ENCODE measurements around the gene ENPP5. TPM values are rescaled to one million over a fixed set of nuclear protein-coding genes. Genes with fewer than 3 reads are reported as not detected.
"Not testable (repeated sequence)": the region's sequence is repeated elsewhere in the genome, so short reads cannot be mapped to it uniquely, and the experiment has no call there.

The ENPP5 gene
- total and polyA plus RNA-seq, 3 experiments from 2014 or later = 0.42 to 9.4 (median 0.48) TPM

DNA sequence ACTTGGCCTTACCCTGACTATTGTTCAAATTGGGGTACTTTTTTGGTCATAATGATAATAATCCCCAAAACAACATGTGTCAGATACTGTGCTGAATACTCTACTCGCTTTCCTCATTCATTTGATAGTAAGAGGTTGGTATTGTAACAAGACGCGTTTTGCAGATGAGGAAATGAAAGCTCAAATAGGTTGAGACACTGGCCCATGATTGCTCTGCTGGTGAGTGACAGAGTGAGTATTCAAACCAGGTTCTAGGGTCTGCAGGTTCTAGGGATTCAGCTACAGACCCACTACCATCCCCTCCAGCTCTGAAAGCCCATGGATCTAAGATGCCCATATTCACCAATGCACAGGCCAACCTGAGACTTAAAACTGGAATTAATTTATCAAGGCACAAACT, 42.3 kb downstream of the ENPP5 start:
- DNase-seq = no peak
- CTCF ChIA-PET = interaction anchor here (0.7 to 3.1 kb wide), 3 partner anchors 9 to 42 kb away, joined by 3 to 14 read pairs (median 12); partner anchors contain the start of gene ENPP5
- Mint-ChIP-seq H3K4me3 (peak overlapping the region; percentile 96 to 100 (median 98)), H3K27me3 (peaks cover 0 to 1% of the 10 kb centered on the region in 2 donors), H3K9me3 (no peaks in the 10 kb centered on the region), H3K36me3 (peaks cover 0 to 12% (median 0%) of the 10 kb centered on the region in 3 donors), H3K27ac (peak overlapping the region; percentile 45 to 98 (median 84)), H3K4me1 (peaks cover 36 to 74% (median 63%) of the 10 kb centered on the region in 3 donors)
- Histone ChIP-seq H3K4me3 (ENCODE audit: low read length) (peak overlapping the region; percentile 82), H3K9me3 (ENCODE audit: low read length) (no peaks in the 10 kb centered on the region), H3K27ac (ENCODE audit: low read depth, low read length) (no peak overlapping the region), H3K4me1 (ENCODE audit: insufficient read depth, low read length) (peaks cover 21% of the 10 kb centered on the region), H3K27me3 (ENCODE audit: insufficient read depth, low read length, poor library complexity, severe bottlenecking) (no peaks in the 10 kb centered on the region), H3K36me3 (ENCODE audit: insufficient read depth, low read length) (no peaks in the 10 kb centered on the region)
- POLR2A ChIA-PET = interaction anchor here (0.6 to 2.0 kb wide), 4 partner anchors 11 to 117 kb away, joined by 3 to 11 read pairs (median 4); no protein-coding TSS in a partner anchor

DNA sequence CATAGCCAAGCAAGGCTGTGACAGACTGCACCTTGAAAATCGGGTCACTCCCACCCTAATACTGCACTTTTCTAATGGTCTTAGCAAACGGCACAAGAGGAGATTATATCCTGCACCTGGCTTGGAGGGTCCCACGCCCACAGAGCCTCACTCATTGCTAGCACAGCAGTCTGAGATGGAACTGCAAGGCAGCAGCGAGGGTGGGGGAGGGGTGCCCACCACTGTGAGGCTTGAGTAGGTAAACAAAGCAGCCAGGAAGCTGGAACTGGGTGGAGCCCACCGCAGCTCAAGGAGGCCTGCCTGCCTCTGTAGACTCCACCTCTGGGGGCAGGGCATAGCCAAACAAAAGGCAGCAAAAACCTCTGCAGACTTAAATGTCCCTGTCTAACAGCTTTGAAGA, 51.1 kb downstream of the ENPP5 start:
- H3K4me3 Mint-ChIP-seq = peak overlapping the region in 6 of 7 donors; percentile 44 to 65 (median 56)
- POLR2A ChIA-PET; H3K4me3 ChIP-seq (ENCODE audit: low read length); H3K27me3 Mint-ChIP-seq; H3K4me1 ChIP-seq (ENCODE audit: insufficient read depth, low read length); H3K27ac ChIP-seq (ENCODE audit: low read depth, low read length); H3K9me3 ChIP-seq (ENCODE audit: low read length); H3K36me3 ChIP-seq (ENCODE audit: insufficient read depth, low read length); H3K27me3 ChIP-seq (ENCODE audit: insufficient read depth, low read length, poor library complexity, severe bottlenecking): not testable (repeated sequence)
- CTCF ChIA-PET = interaction anchor here (1.3 to 2.1 kb wide), 2 partner anchors 10 to 29 kb away, joined by 3 to 12 read pairs; partner anchors contain the start of gene ENPP4
- H3K36me3 Mint-ChIP-seq = peaks cover 19 to 54% (median 44%) of the 10 kb centered on the region in 3 donors
- peak in 1 of 5 donors; percentile 54 for DNase-seq
- H3K27ac Mint-ChIP-seq = peak overlapping the region in 1 of 8 donors; percentile 17
- peaks cover 37 to 71% (median 57%) of the 10 kb centered on the region in 3 donors for H3K4me1 Mint-ChIP-seq
- H3K9me3 Mint-ChIP-seq = peaks cover 0 to 29% (median 22%) of the 10 kb centered on the region in 5 donors

DNA sequence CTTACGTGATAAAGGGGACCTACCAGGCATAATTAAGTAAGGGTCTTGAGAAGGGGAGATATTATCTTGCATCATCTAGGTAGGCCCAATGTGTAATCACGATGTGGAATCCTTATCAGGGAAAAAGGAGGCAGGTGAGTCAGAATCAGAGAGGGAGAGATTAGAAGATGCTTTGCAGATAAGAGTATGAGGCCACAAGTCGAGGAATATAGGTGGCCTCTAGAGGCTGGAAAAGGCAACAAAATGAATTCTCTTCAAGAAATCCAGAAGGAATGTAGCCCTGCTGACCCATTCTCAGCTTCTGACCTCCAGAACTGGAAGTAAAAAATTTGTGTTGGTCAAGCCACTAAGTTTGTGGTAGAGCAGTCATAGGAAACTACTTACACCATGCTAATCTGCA, 51.9 kb downstream of the ENPP5 start:
- Mint-ChIP-seq H3K27me3 (peaks cover 0 to 1% of the 10 kb centered on the region in 2 donors), H3K4me3 (peak overlapping the region in 1 of 7 donors; percentile 44), H3K4me1 (peaks cover 36 to 68% (median 65%) of the 10 kb centered on the region in 3 donors), H3K36me3 (peaks cover 19 to 54% (median 44%) of the 10 kb centered on the region in 3 donors), H3K27ac (no peak overlapping the region), H3K9me3 (peaks cover 0 to 29% (median 22%) of the 10 kb centered on the region in 5 donors)
- H3K27me3 ChIP-seq (ENCODE audit: insufficient read depth, low read length, poor library complexity, severe bottlenecking) = no peaks in the 10 kb centered on the region
- no peak overlapping the region for H3K4me3 ChIP-seq (ENCODE audit: low read length)
- no peaks in the 10 kb centered on the region for H3K9me3 ChIP-seq (ENCODE audit: low read length)
- no peaks in the 10 kb centered on the region for H3K36me3 ChIP-seq (ENCODE audit: insufficient read depth, low read length)
- DNase-seq = no peak
- POLR2A ChIA-PET = interaction anchor here (0.5 kb wide), 1 partner anchor 12 kb away, joined by 4 read pairs; no protein-coding TSS in a partner anchor
- peaks cover 5% of the 10 kb centered on the region for H3K4me1 ChIP-seq (ENCODE audit: insufficient read depth, low read length)
- CTCF ChIA-PET = interaction anchor here (2.1 kb wide), 1 partner anchor 11 kb away, joined by 12 read pairs; the partner anchor contains the start of gene ENPP4
- no peak overlapping the region for H3K27ac ChIP-seq (ENCODE audit: low read depth, low read length)

DNA sequence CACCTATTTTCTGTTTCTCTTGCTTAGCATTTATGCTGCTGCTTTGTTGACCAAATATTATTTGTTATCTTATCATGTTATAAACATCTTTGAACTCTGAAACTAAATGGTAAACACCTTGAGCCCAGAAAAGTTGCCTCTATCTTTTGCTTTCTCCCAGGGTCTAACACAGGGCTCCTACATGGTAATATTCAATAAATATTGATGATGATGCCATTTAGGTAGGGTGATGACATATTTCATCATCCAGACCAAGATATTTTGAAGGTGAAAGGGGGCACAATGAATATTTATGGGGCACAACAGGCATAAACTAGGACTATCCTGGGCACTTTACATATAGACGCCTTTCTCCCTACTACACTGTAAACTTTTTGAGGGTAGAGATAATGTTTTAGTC, 52.6 kb downstream of the ENPP5 start:
- Mint-ChIP-seq H3K36me3 (peaks cover 26 to 57% (median 44%) of the 10 kb centered on the region in 3 donors), H3K27ac (peak overlapping the region in 2 of 8 donors; percentile 12 to 13), H3K4me1 (peaks cover 37 to 72% (median 69%) of the 10 kb centered on the region in 3 donors), H3K4me3 (no peak overlapping the region), H3K27me3 (peaks cover 0 to 1% of the 10 kb centered on the region in 2 donors), H3K9me3 (peaks cover 0 to 29% (median 20%) of the 10 kb centered on the region in 5 donors)
- Histone ChIP-seq H3K4me3 (ENCODE audit: low read length) (no peak overlapping the region), H3K36me3 (ENCODE audit: insufficient read depth, low read length) (no peaks in the 10 kb centered on the region), H3K27ac (ENCODE audit: low read depth, low read length) (no peak overlapping the region), H3K9me3 (ENCODE audit: low read length) (no peaks in the 10 kb centered on the region), H3K4me1 (ENCODE audit: insufficient read depth, low read length) (peaks cover 5% of the 10 kb centered on the region), H3K27me3 (ENCODE audit: insufficient read depth, low read length, poor library complexity, severe bottlenecking) (no peaks in the 10 kb centered on the region)
- POLR2A ChIA-PET = interaction anchor here (0.6 kb wide), 2 partner anchors 10 to 12 kb away, joined by 5 to 9 read pairs; no protein-coding TSS in a partner anchor
- CTCF ChIA-PET = interaction anchor here (0.8 to 1.3 kb wide), 3 partner anchors 12 to 56 kb away, joined by 3 to 4 read pairs (median 3); partner anchors contain the start of gene ENPP4
- DNase-seq = no peak

DNA sequence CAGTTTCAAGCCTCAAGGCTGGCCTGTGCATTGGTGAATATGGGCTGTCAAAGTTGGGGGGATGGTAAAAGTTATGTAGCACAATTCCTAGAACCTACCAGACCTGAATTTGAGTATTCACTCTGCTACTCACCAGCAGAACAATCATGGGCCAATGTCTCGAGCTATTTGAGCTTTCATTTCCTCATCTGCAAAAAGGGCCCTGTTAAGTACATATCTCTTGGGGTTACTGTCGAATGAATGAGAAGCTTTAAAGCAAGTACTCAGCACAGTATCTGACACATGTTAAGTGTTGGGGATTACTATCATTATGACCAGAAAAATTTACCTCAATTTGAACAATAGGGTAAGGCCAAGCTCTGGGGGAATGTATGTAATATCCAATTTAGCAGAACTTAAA, 54.5 kb downstream of the ENPP5 start:
- POLR2A ChIA-PET = interaction anchor here (0.9 kb wide), 1 partner anchor 12 kb away, joined by 3 read pairs; no protein-coding TSS in a partner anchor
- Histone ChIP-seq H3K9me3 (ENCODE audit: low read length) (no peaks in the 10 kb centered on the region), H3K4me3 (ENCODE audit: low read length) (no peak overlapping the region), H3K4me1 (ENCODE audit: insufficient read depth, low read length) (peaks cover 5% of the 10 kb centered on the region), H3K36me3 (ENCODE audit: insufficient read depth, low read length) (no peaks in the 10 kb centered on the region), H3K27me3 (ENCODE audit: insufficient read depth, low read length, poor library complexity, severe bottlenecking) (no peaks in the 10 kb centered on the region), H3K27ac (ENCODE audit: low read depth, low read length) (no peak overlapping the region)
- Mint-ChIP-seq H3K4me3 (no peak overlapping the region), H3K27me3 (peaks cover 0 to 1% of the 10 kb centered on the region in 2 donors), H3K27ac (no peak overlapping the region), H3K9me3 (peaks cover 0 to 19% (median 9%) of the 10 kb centered on the region in 5 donors), H3K4me1 (peaks cover 31 to 65% (median 58%) of the 10 kb centered on the region in 3 donors), H3K36me3 (peaks cover 27 to 61% (median 44%) of the 10 kb centered on the region in 3 donors)
- CTCF ChIA-PET = interaction anchor here (1.2 kb wide), 1 partner anchor 26 kb away, joined by 3 read pairs; no protein-coding TSS in a partner anchor
- DNase-seq = no peak

DNA sequence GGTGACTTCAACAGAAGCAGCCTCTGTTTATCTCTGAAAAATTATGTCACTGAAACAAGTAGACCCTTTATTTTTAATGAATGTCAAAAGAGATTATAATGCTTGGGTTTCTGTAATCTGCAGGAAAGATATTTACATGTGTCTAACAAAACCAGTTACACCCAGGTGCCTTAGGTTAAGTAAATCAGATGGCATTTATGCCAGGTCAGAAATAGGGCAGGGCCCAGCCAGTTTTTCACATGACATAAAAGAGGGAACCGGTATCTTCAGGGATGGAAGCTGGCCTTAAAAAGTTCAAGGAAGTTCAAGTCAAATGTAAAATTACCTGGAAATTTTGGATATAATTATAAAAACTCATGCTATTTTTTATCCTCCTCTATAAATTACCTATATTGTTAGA, 55.1 kb downstream of the ENPP5 start:
- H3K4me3 Mint-ChIP-seq = no peak overlapping the region
- no peak overlapping the region for H3K27ac Mint-ChIP-seq
- H3K9me3 Mint-ChIP-seq = peaks cover 1 to 19% (median 7%) of the 10 kb centered on the region in 5 donors
- Histone ChIP-seq H3K4me3 (ENCODE audit: low read length) (no peak overlapping the region), H3K27ac (ENCODE audit: low read depth, low read length) (no peak overlapping the region), H3K36me3 (ENCODE audit: insufficient read depth, low read length) (no peaks in the 10 kb centered on the region), H3K27me3 (ENCODE audit: insufficient read depth, low read length, poor library complexity, severe bottlenecking) (no peaks in the 10 kb centered on the region), H3K4me1 (ENCODE audit: insufficient read depth, low read length) (peaks cover 5% of the 10 kb centered on the region), H3K9me3 (ENCODE audit: low read length) (no peaks in the 10 kb centered on the region)
- no peak for DNase-seq
- ChIA-PET CTCF (interaction anchor here (0.9 to 1.2 kb wide), 2 partner anchors 25 kb away, joined by 3 to 4 read pairs; no protein-coding TSS in a partner anchor), POLR2A (interaction anchor here (0.9 kb wide), 1 partner anchor 13 kb away, joined by 3 read pairs; no protein-coding TSS in a partner anchor)
- H3K36me3 Mint-ChIP-seq = peaks cover 28 to 62% (median 42%) of the 10 kb centered on the region in 3 donors
- peaks cover 0 to 1% of the 10 kb centered on the region in 2 donors for H3K27me3 Mint-ChIP-seq
- H3K4me1 Mint-ChIP-seq = peaks cover 31 to 62% (median 52%) of the 10 kb centered on the region in 3 donors

DNA sequence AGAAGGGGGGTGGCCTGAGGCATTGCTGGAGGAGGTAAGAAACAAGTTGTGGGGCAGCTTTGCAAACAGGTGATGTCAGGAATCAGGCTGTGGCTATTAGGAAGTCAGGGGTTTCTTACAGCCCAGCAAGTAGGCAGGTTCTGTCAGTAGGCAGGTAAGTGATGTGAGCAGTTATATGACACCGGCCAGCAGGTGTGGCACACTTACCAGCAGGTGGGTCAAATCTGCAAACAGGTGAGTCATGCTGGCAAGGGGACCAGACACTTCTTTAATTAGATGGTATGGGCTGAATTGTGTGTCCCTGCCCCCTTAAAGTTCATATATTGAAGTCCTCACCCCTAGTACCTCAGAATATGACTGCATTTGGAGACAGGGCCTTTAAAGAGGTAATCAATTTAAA, 57.4 kb downstream of the ENPP5 start:
- CTCF ChIA-PET = no interaction called here
- no peak overlapping the region for H3K4me3 Mint-ChIP-seq
- POLR2A ChIA-PET = no interaction called here

More for the DNA sequence above, 57.4 kb downstream of the ENPP5 start:
- Histone ChIP-seq H3K36me3 (ENCODE audit: insufficient read depth, low read length) (no peaks in the 10 kb centered on the region), H3K9me3 (ENCODE audit: low read length) (no peaks in the 10 kb centered on the region), H3K4me1 (ENCODE audit: insufficient read depth, low read length) (no peaks in the 10 kb centered on the region), H3K27me3 (ENCODE audit: insufficient read depth, low read length, poor library complexity, severe bottlenecking) (no peaks in the 10 kb centered on the region), H3K27ac (ENCODE audit: low read depth, low read length) (no peak overlapping the region), H3K4me3 (ENCODE audit: low read length) (no peak overlapping the region)
- DNase-seq = no peak
- peaks cover 0 to 3% of the 10 kb centered on the region in 2 donors for H3K27me3 Mint-ChIP-seq
- H3K36me3 Mint-ChIP-seq = peaks cover 21 to 57% (median 40%) of the 10 kb centered on the region in 3 donors
- peaks cover 4 to 15% (median 9%) of the 10 kb centered on the region in 5 donors for H3K9me3 Mint-ChIP-seq
- peaks cover 12 to 39% (median 29%) of the 10 kb centered on the region in 3 donors for H3K4me1 Mint-ChIP-seq
- H3K27ac Mint-ChIP-seq = peak overlapping the region in 5 of 8 donors; percentile 2 to 55 (median 35)
